Measurements from ENCODE around the gene TSHZ2. TPM values are rescaled to one million over a fixed set of nuclear protein-coding genes. Genes with fewer than 3 reads are reported as not detected.

TSHZ2 gene
- total RNA-seq, 1 experiment from 2014 or later: 0.07 TPM

GRCh38 chr20:53013847-53014246 is 41.7 kb downstream of the TSHZ2 start (continued):
- TF ChIP-seq REST (IDR thresholded peaks at IDR 0.05; ENCODE audit: low read depth) (no peak), POLR2AphosphoS5 (IDR thresholded peaks at IDR 0.05; ENCODE audit: low read depth, low read length) (no peak), RAD21 (IDR thresholded peaks at IDR 0.05; ENCODE audit: low read depth) (no peak), SIN3A (IDR thresholded peaks at IDR 0.05; ENCODE audit: low read depth) (no peak), CEBPB (IDR thresholded peaks at IDR 0.05; ENCODE audit: low read depth) (no peak), CBX3 (IDR thresholded peaks at IDR 0.05; ENCODE audit: low read depth) (no peak)

- Histone ChIP-seq H3K9ac (ENCODE audit: low read length) (no peak overlapping the region), H3K4me2 (ENCODE audit: low read length) (no peak overlapping the region), H3K27ac (ENCODE audit: low read depth, low read length) (no peak overlapping the region), H3K9me3 (ENCODE audit: control insufficient read depth in 1 of 2, insufficient read depth in 1 of 2, low read depth in 1 of 2, low read length in 2 of 2) (no peaks in the 10 kb centered on the region), H3K4me1 (ENCODE audit: control insufficient read depth in 1 of 2, insufficient read depth in 2 of 2, low read length in 2 of 2) (no peaks in the 10 kb centered on the region), H3K27me3 (ENCODE audit: insufficient read depth, low read length) (no peaks in the 10 kb centered on the region), H3K79me2 (ENCODE audit: insufficient read depth, low read length) (no peaks in the 10 kb centered on the region), H3K36me3 (ENCODE audit: control insufficient read depth in 1 of 2, insufficient read depth in 2 of 2, low read length in 2 of 2) (no peaks in the 10 kb centered on the region), H3K4me3 (replicated peaks in 1 of 2; ENCODE audit: low read depth in 1 of 2, low read length in 2 of 2) (no peak overlapping the region), H3K9me2 (ENCODE audit: insufficient read depth) (no peaks in the 10 kb centered on the region), H4K20me1 (ENCODE audit: insufficient read depth) (no peaks in the 10 kb centered on the region), H2AFZ (ENCODE audit: low read depth, low read length, poor library complexity, severe bottlenecking) (no peak overlapping the region)
- TF ChIP-seq POLR2A (IDR thresholded peaks at IDR 0.05; ENCODE audit: borderline replicate concordance, extremely low read depth, insufficient read depth, insufficient read length): no peak
- no peak for TF ChIP-seq POLR2AphosphoS5 (IDR thresholded peaks at IDR 0.05; ENCODE audit: low read depth, low read length)
- TF ChIP-seq REST (IDR thresholded peaks at IDR 0.05; ENCODE audit: low read depth): no peak
- no peak for TF ChIP-seq MAX (IDR thresholded peaks at IDR 0.05)
- TF ChIP-seq CBX3 (IDR thresholded peaks at IDR 0.05; ENCODE audit: low read depth): no peak
- TF ChIP-seq EGR1 (IDR thresholded peaks at IDR 0.05; ENCODE audit: low read depth): no peak
- no peak for TF ChIP-seq CTCF (IDR thresholded peaks at IDR 0.05 in 2 of 3, conservative IDR thresholded peaks at IDR 0.05 in 1 of 3; ENCODE audit: borderline replicate concordance in 1 of 3, insufficient read depth in 1 of 3, low read depth in 2 of 3, low read length in 2 of 3)
- TF ChIP-seq SIN3A (IDR thresholded peaks at IDR 0.05; ENCODE audit: low read depth): no peak
- TF ChIP-seq CEBPB (IDR thresholded peaks at IDR 0.05; ENCODE audit: low read depth): no peak
- no peak for TF ChIP-seq RAD21 (IDR thresholded peaks at IDR 0.05; ENCODE audit: low read depth)
- TF ChIP-seq EZH2phosphoT487 (IDR thresholded peaks at IDR 0.05; ENCODE audit: borderline replicate concordance): no peak
- intact Hi-C loops (cut with micrococcal nuclease): no loop called here
- RAD21 ChIA-PET (ENCODE audit: low non-redundant PET in 1 of 2, low total read pairs in 2 of 2, uncharacterized antibody in 2 of 2, unreplicated experiment in 2 of 2): no interaction called here
- DNase-seq (ENCODE audit: low read depth, low spot score): no peak
- CTCF ChIA-PET: no interaction called here
- BruUV-seq (replicated peaks): no TSS peak
- POLR2A ChIA-PET: no interaction called here
- ATAC-seq: no peak
Observed at GRCh38 chr20:53016071-53016470, 43.9 kb downstream of the TSHZ2 start.

Data from HCT116 (cell line).